GM12878 (cell line): ENCODE results near the gene USP10. TPM values are rescaled to one million over a fixed set of nuclear protein-coding genes. Genes with fewer than 3 reads are reported as not detected.

Experiments
- ATAC-seq: fragments of 200-7000 bp; cut with Tn5 transposase; 3 replicates; pipeline ENCODE4 v1.9.1; 2020; ENCODE audit warnings: mild to moderate bottlenecking, moderate library complexity
- BruUV-seq: library from RNA; stranded (reverse); fragments of 400-500 nt; replicated peaks from 2 replicates; lab custom pipeline; 2021; lab: Mats Ljungman, UMichigan
- CTCF ChIA-PET: fragments of 300-600 bp; sonication (Branson Sonifier 250); formaldehyde crosslinking; extraction: SDS; loops from one replicate; lab custom pipeline; 2021; ENCODE audit warnings: inconsistent platforms; lab: Yijun Ruan, JAX
- POLR2A ChIA-PET: fragments of 350-600 bp; formaldehyde crosslinking; extraction: SDS; loops from one replicate; lab custom pipeline; 2021; ENCODE audit warnings: inconsistent platforms; lab: Charles Lee
- RAD21 ChIA-PET: fragments of 300-600 bp; sonication (Branson Sonifier 250); formaldehyde crosslinking; loops from one replicate; lab custom pipeline; 2023; ENCODE audit warnings: antibody characterized with exemption; ENCODE audit not compliant: unreplicated experiment; lab: Charles Lee
- SMC1A ChIA-PET: fragments of 300-600 bp; sonication (Branson Sonifier 250); formaldehyde crosslinking; loops from one replicate; lab custom pipeline; 2023; ENCODE audit not compliant: unreplicated experiment, uncharacterized antibody; lab: Charles Lee
- DNase-seq: peaks from one replicate; pipeline ENCODE4 v3.0.0-alpha.2; 2011; ENCODE audit warnings: low read depth, low spot score
- FAIRE-seq: peaks from 3 replicates; lab custom pipeline; 2011; peaks lifted over from hg19 to GRCh38; lab: Jason Lieb, UNC
- H2AFZ ChIP-seq: 2 replicates; pipeline ENCODE4 v1.6.0; 2011; ENCODE audit warnings: low read depth, low read length, control low read depth; ENCODE audit not compliant: control insufficient read depth
- H3K27ac ChIP-seq: 2 replicates; pipeline ENCODE4 v1.5.1; 2011; ENCODE audit warnings: control low read depth; ENCODE audit not compliant: control insufficient read depth, insufficient read depth
- H3K27me3 ChIP-seq, 2 experiments: replicated peaks in 1 of 2; 2 replicates each; pipeline versions ENCODE4 v1.6.0 to v1.6.1; 2011; ENCODE audit warnings: low read length in 1 of 2; ENCODE audit not compliant: control insufficient read depth in 2 of 2, insufficient read depth in 2 of 2
- H3K36me3 ChIP-seq, 2 experiments: 2 replicates each; pipeline ENCODE4 v1.5.1; 2011; ENCODE audit warnings: low read length in 1 of 2; ENCODE audit not compliant: control insufficient read depth in 2 of 2, insufficient read depth in 2 of 2
- H3K4me1 ChIP-seq: 2 replicates; pipeline ENCODE4 v1.6.1; 2011; ENCODE audit warnings: mild to moderate bottlenecking, low read length, moderate library complexity, mixed read lengths; ENCODE audit not compliant: control insufficient read depth, insufficient read depth
- H3K4me2 ChIP-seq: 2 replicates; pipeline ENCODE4 v1.6.0; 2011; ENCODE audit warnings: control low read depth; ENCODE audit not compliant: control insufficient read depth, insufficient read depth
- H3K4me3 ChIP-seq: fragments of 200-600 bp; sonication (generic); 2 replicates; pipeline ENCODE4 v1.5.1; 2016
- H3K79me2 ChIP-seq: 2 replicates; pipeline ENCODE4 v1.6.0; 2011; ENCODE audit warnings: low read length; ENCODE audit not compliant: control insufficient read depth, insufficient read depth
- H3K9ac ChIP-seq: 2 replicates; pipeline ENCODE4 v1.8.0; 2011; ENCODE audit warnings: low read length, control low read depth, mixed read lengths; ENCODE audit not compliant: control insufficient read depth, insufficient read depth
- H3K9me3 ChIP-seq: replicated peaks from 3 replicates; pipeline ENCODE4 v1.5.1; 2011; ENCODE audit warnings: mild to moderate bottlenecking, low read length; ENCODE audit not compliant: control insufficient read depth, insufficient read depth
- H4K20me1 ChIP-seq: 2 replicates; pipeline ENCODE4 v1.6.0; 2011; ENCODE audit not compliant: control insufficient read depth, insufficient read depth
- BCL3 ChIP-seq: IDR thresholded peaks from 2 replicates; pipeline ENCODE4 v1.6.1; 2011; ENCODE audit warnings: borderline replicate concordance, low read depth, mild to moderate bottlenecking, moderate library complexity, low read length; ENCODE audit not compliant: insufficient read depth, poor library complexity, severe bottlenecking
- CBX5 ChIP-seq: sonication (generic); IDR thresholded peaks from 2 replicates; pipeline ENCODE4 v1.6.1; 2016; ENCODE audit warnings: low read depth, moderate library complexity, mild to moderate bottlenecking, inconsistent platforms
- CREB1 ChIP-seq: IDR thresholded peaks from 2 replicates; pipeline ENCODE4 v1.6.1; 2012; ENCODE audit warnings: low read depth, mild to moderate bottlenecking, inconsistent platforms
- KAT2A ChIP-seq: conservative IDR thresholded peaks from 2 replicates; pipeline ENCODE4 v1.6.1; 2011; ENCODE audit warnings: low read depth, low read length; ENCODE audit not compliant: control insufficient read depth
- RUNX3 ChIP-seq: IDR thresholded peaks from 2 replicates; pipeline ENCODE4 v1.6.1; 2012; ENCODE audit warnings: low read length, inconsistent platforms
- WGBS: methylation state at CpG from one replicate; pipeline ENCODE4 v1.1.6; 2016; ENCODE audit warnings: low lambda C conversion rate; ENCODE audit not compliant: insufficient replicate concordance, insufficient coverage; ENCODE audit errors: missing lambda C conversion rate; 5-methylcytosine and 5-hydroxymethylcytosine counted together
- in situ Hi-C: fragments of 300-500 bp; cut with MboI; formaldehyde crosslinking; loops from 9 replicates; pipeline ENCODE4 v1.14.3; 2018; ENCODE audit warnings: mixed read lengths
- intact Hi-C: fragments of 100-400 bp; cut with micrococcal nuclease; formaldehyde crosslinking; loops from one replicate; pipeline ENCODE4 v1.14.2; 2022; ENCODE audit not compliant: unreplicated experiment
- polyA plus RNA-seq, 11 experiments: library from polyadenylated mRNA; depleted of rRNA in 4 of 11; unstranded in 6 of 11; stranded (reverse) in 5 of 11; fragments of >200 nt; fragmentation: Nextera tagmentation in 4 of 11; fragmentation: Illumina TruSeq in 1 of 11; extraction: Ambion mirVana in 4 of 11; extraction: Trizol in 1 of 11; gene quantifications; 1 replicate in 1 of 11; 2 replicates in 10 of 11; pipeline versions ENCODE4 v1.2.1 to v1.2.3, GENCODE V29; 2011 to 2016; ENCODE audit warnings: inconsistent platforms in 2 of 11, missing spikeins in 2 of 11, low read depth in 1 of 11
- total RNA-seq, 4 experiments: library from RNA; depleted of rRNA in 3 of 4; stranded (reverse); fragments of >200 nt in 3 of 4; fragmentation: Illumina TruSeq in 1 of 4; extraction: Trizol in 1 of 4; gene quantifications; 2 replicates each; pipeline versions ENCODE4 v1.2.1 to v1.2.3, GENCODE V29; 2013 to 2021

Gene USP10
- total and polyA plus RNA-seq, 10 of the 15 experiments (the other 5 are each of a cell fraction or from before 2014, with no cell fraction given): 46.1 to 160 (median 105) TPM

- DNase-seq (no peak), FAIRE-seq (no peak), ATAC-seq (no peak)
- Histone ChIP-seq H2AFZ (no peak overlapping the region), H3K9me3 (no peaks in the 10 kb centered on the region), H3K4me3 (no peak overlapping the region), H3K9ac (no peak overlapping the region), H4K20me1 (peaks cover 12% of the 10 kb centered on the region), H3K79me2 (peaks cover 93% of the 10 kb centered on the region), H3K4me1 (peaks cover 7% of the 10 kb centered on the region), H3K27me3 (no peaks in the 10 kb centered on the region), H3K36me3 (peaks cover 13 to 17% of the 10 kb centered on the region in 2 experiments), H3K4me2 (no peak overlapping the region), H3K27ac (no peak overlapping the region)
- no TSS peak for BruUV-seq
- SMC1A ChIA-PET: interaction anchor here (1.2 to 3.1 kb wide), 5 partner anchors 9 to 22 kb away, joined by 3 to 13 read pairs (median 6); no protein-coding TSS in a partner anchor
- intact Hi-C loops (no loop called here), in situ Hi-C loops (no loop called here)
- RAD21 ChIA-PET: interaction anchor here (1.1 kb wide), 1 partner anchor 10 kb away, joined by 4 read pairs; no protein-coding TSS in a partner anchor
- POLR2A ChIA-PET: interaction anchor here (1.2 kb wide), 1 partner anchor 15 kb away, joined by 3 read pairs; no protein-coding TSS in a partner anchor
- CTCF ChIA-PET: interaction anchor here (0.6 to 2.1 kb wide), 6 partner anchors 8 to 293 kb away, joined by 3 to 14 read pairs (median 4); no protein-coding TSS in a partner anchor
- TF ChIP-seq KAT2A (no peak), CBX5 (no peak), BCL3 (no peak), CREB1 (no peak), RUNX3 (no peak)
- WGBS: 98% methylated on average over 7 of the region's 7 CpGs
These were observed 16.1 kb downstream of the USP10 start for GRCh38 chr16:84715854-84716253.
